Heart right ventricle (tissue), 16 donors: Measurements from ENCODE around the gene DHRS1. TPM values are rescaled to one million over a fixed set of nuclear protein-coding genes. Genes with fewer than 3 reads are reported as not detected.

Source experiments
- ATAC-seq, 8 donors: fragments of 200-7000 bp; cut with Tn5 transposase; one replicate each; pipeline ENCODE4 v1.9.1; 2020; ENCODE audit warnings: mild to moderate bottlenecking in 8 of 8, moderate library complexity in 8 of 8, moderate number of reproducible peaks in 1 of 8
- DNase-seq, 2 donors: peaks; one replicate each; pipeline ENCODE4 v3.0.0-alpha.2; 2020
- H3K27ac ChIP-seq, 10 donors: fragments of 200-600 bp; sonication (generic) in 2 of 10; one replicate each; pipeline versions ENCODE4 v1.5.0 to v1.8.0; 2020 to 2022; ENCODE audit warnings: mild to moderate bottlenecking in 3 of 10
- H3K27me3 ChIP-seq, 7 donors: fragments of 200-600 bp; one replicate each; pipeline ENCODE4 v1.8.0; 2021 to 2022; ENCODE audit warnings: mild to moderate bottlenecking in 2 of 7
- H3K36me3 ChIP-seq, 9 donors: fragments of 200-600 bp; sonication (generic) in 1 of 9; one replicate each; pipeline versions ENCODE4 v1.5.0 to v1.8.0; 2020 to 2022; ENCODE audit warnings: mild to moderate bottlenecking in 2 of 9
- H3K4me1 ChIP-seq, 9 donors: fragments of 200-600 bp; sonication (generic) in 1 of 9; one replicate each; pipeline versions ENCODE4 v1.5.0 to v1.8.0; 2020 to 2022; ENCODE audit warnings: mild to moderate bottlenecking in 4 of 9
- H3K4me3 ChIP-seq, 10 donors: fragments of 200-600 bp; sonication (generic) in 2 of 10; one replicate each; pipeline versions ENCODE4 v1.5.0 to v1.8.0; 2020 to 2022; ENCODE audit warnings: mild to moderate bottlenecking in 7 of 10, moderate library complexity in 2 of 10
- H3K9me3 ChIP-seq, 11 donors: fragments of 200-600 bp in 10 of 11; sonication (generic) in 2 of 11; one replicate each; pipeline versions ENCODE4 v1.5.0 to v1.8.0; 2013 to 2022; ENCODE audit warnings: mild to moderate bottlenecking in 2 of 11, control low read depth in 1 of 11, moderate library complexity in 1 of 11
- WGBS, 2 donors: extraction: QIAGEN DNeasy Blood & Tissue Kit; methylation state at CpG; one replicate each; pipeline ENCODE4 v1.1.7; 2013; ENCODE audit warnings: inconsistent platforms in 1 of 2; 5-methylcytosine and 5-hydroxymethylcytosine counted together
- intact Hi-C, 10 donors: fragments of 100-400 bp; cut with DNase I; formaldehyde crosslinking; loops; one replicate each; pipeline versions ENCODE4 v1.11.1 to v1.14.2; 2022
- polyA plus RNA-seq, 2 donors: library from polyadenylated mRNA; stranded (reverse); fragments of 200-250 nt; gene quantifications; one replicate each; pipeline ENCODE4 v1.2.3, GENCODE V29; 2013
- total RNA-seq, 10 donors: library from RNA; stranded (reverse); fragmentation: NEBNext Ultra II Directional in 3 of 10; extraction: Animal tissue kit (Norgen Biotek cat#: 25700) in 3 of 10; gene quantifications; one replicate each; pipeline versions ENCODE4 v1.2.1 to v1.2.4, GENCODE V29; 2021 to 2023
- TF ChIP-seq, protein P1 (sequence below), 9 donors: fragments of 200-600 bp; sonication (generic) in 2 of 9; IDR thresholded peaks; one replicate each; pipeline versions ENCODE4 v1.5.0 to v1.8.0; 2021 to 2022; ENCODE audit warnings: antibody characterized with exemption in 9 of 9, mild to moderate bottlenecking in 5 of 9, moderate library complexity in 1 of 9
- donor health status: Arrhythmogenic right ventricular cardiomyopathy.
- donor health status: ischemic (EF 13 %, LVEDD 7.1; RV severe dilation, severe dysfunction).
- donor health status: healthy with polysubstance abuse.
- donor health status: DM: no; HTN: yes; CAD: no.
- donor health status: DM: no; HTN: no; CAD: no.
- donor health status: ischemic (EF 25% LVEDD 6.9; RV normal size, moderate dysfunction).
- donor health status: ischemic (EF 25% LVEDD 5.7; RV mildly dilated, moderate dysfunction).
- donor health status: healthy.
- donor health status: DM: yes; HTN: yes; CAD: no.
- donor health status: Ischemic cardiomyopathy.
- donor health status: ischemic (EF 35%, LVEDD 5.7; RV mildly dilated, moderate dysfunction).
- donor health status: nonischemic (EF 11% LVEDD 7.7; RV severe dilation, severe dysfunction).
- donor health status: DM: yes; HTN: yes; CAD: no.
- donor health status: PGD.
- donor health status: ischemic (EF 29% LVEDD 5.4; RV normal size, mild dysfunction).
- donor health status: nonischemic (EF 23%, LVEDD 6.1; RV moderate dilation, normal function).

The DHRS1 gene
- total and polyA plus RNA-seq, 12 donors, result 6.9 to 11.6 (median 9.0) TPM

DNA sequence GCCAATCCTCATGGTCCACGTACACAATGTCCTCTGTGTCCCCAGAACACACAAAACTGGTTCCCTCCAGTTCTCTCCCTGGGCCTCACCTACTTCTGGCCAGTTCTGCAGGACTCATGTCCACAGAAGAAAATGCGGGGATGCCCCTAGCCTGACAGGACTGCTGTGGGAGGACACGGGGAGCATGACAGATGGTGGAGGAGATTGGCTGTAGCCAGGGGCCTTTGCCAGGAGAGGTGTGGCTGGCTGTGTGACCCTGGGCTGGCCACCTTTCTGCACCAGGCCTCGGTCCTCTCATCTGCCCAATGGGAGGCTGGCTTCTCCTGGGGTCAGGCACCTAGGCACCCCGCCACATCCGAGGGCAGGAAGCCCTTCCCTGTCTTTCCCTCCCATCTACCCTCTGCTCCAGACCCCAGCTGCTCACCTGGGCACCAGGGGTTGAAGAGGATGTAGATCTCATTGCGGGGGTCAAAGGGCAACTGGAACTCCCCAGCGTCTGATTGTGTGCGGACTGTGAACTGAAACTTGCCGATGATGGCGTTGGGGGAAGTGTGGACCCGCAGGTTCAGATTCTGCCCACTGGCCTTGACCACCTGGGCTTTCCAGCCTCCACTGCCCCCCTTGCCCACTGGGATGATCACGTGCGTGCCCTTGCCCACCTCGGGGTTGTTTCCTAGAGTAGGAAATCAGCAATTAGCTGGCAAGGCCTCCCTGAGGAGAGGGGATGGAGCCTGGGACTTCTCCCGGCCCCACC, 39.4 kb downstream of the DHRS1 start:
- 88% methylated on average over 16 of the region's 16 CpGs for WGBS, 2 donors
- TF ChIP-seq, protein P1, sequence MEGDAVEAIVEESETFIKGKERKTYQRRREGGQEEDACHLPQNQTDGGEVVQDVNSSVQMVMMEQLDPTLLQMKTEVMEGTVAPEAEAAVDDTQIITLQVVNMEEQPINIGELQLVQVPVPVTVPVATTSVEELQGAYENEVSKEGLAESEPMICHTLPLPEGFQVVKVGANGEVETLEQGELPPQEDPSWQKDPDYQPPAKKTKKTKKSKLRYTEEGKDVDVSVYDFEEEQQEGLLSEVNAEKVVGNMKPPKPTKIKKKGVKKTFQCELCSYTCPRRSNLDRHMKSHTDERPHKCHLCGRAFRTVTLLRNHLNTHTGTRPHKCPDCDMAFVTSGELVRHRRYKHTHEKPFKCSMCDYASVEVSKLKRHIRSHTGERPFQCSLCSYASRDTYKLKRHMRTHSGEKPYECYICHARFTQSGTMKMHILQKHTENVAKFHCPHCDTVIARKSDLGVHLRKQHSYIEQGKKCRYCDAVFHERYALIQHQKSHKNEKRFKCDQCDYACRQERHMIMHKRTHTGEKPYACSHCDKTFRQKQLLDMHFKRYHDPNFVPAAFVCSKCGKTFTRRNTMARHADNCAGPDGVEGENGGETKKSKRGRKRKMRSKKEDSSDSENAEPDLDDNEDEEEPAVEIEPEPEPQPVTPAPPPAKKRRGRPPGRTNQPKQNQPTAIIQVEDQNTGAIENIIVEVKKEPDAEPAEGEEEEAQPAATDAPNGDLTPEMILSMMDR (IDR thresholded peaks at IDR 0.05), result no peak
- DNase-seq (no peak), ATAC-seq (no peak)
- Histone ChIP-seq H3K36me3 (peaks cover 0 to 4% (median 0%) of the 10 kb centered on the region in 9 donors), H3K4me3 (no peak overlapping the region), H3K27ac (no peak overlapping the region), H3K27me3 (no peaks in the 10 kb centered on the region), H3K4me1 (no peaks in the 10 kb centered on the region), H3K9me3 (no peaks in the 10 kb centered on the region)
- intact Hi-C loops, result no loop called here

DNA sequence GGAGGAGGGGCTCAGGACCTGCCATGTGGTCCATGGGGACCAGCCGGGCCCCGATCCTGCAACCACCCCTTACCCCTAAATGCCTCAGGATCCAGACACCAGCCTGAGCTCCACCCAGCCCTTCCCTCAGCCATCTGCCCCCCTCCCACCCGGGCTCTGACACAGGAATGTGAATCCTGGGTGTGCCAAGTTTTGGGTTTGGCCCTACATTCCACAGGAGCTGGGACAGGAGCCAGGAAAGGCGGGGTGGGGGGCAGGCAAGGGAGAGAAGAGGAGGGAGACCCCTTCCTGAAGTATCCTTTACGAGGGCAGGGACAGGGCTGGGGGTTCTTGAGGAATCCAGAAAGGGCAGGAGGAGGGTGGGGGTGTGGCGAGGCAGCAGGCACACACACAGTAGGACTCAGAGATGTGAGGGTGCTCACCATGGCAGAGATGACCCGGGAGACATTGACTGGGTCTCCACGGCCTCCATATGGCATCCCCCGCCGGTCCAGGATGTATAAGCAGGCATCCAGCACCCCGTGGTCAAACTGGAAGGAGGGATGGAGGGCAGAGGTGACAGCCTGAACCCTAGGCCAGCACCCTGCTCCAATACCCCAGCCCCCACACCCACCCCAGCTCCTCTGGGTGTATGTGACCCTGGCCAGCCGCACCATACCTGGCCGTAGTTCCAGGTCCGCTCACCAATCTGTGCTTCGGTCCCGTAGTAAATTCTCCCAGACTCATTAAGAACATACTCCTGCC, 40.1 kb downstream of the DHRS1 start:
- no peak overlapping the region for H3K4me3 ChIP-seq
- ATAC-seq, result peak in 2 of 8 donors; percentile 17 to 22
- H3K36me3 ChIP-seq, result peaks cover 0 to 7% (median 0%) of the 10 kb centered on the region in 9 donors
- intact Hi-C loops, result no loop called here
- H3K4me1 ChIP-seq, result no peaks in the 10 kb centered on the region
- TF ChIP-seq, protein P1 (IDR thresholded peaks at IDR 0.05), result no peak
- no peak for DNase-seq
- H3K9me3 ChIP-seq, result no peaks in the 10 kb centered on the region
- WGBS, 2 donors, result 75 to 78% methylated on average over 15 to 16 of the region's 16 CpGs
- no peaks in the 10 kb centered on the region for H3K27me3 ChIP-seq
- H3K27ac ChIP-seq, result no peak overlapping the region

DNA sequence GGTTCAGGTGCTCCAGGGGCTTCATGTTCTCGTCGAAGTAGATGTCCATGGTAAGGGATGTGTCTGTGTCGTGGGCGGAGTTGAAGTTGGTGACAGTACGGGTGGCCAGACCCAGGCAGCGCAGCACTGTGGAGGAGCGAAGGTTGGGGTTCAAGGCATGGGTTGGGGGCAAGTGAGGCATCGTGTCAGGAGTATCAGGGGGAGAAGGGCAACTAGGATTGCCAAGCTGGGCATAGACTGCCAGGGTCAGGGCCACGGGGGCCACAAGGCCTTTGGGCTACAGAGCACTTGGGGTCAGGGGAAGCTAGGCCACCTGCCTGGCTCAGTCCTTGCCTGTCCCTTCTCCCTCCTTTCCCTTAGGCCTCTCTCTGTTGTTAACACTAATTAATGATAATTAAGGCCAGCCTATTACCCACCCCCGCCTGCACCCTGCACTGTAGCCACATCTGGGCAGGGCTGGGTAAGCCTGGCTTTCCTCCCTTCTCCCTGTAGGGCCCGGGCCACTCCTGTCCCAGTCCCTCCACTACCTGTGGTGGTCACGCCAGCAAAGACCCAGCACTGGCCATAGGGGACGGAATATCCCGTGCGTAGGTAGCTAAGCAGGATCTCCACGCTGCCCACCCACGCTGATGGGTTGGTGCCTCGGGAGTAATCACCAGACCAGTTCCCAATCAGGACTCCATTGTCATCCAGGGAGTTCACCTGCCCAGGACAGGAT, 40.9 kb downstream of the DHRS1 start:
- WGBS, 2 donors, result 94 to 95% methylated on average over 18 of the region's 18 CpGs
- H3K36me3 ChIP-seq, result peaks cover 0 to 10% (median 0%) of the 10 kb centered on the region in 9 donors
- no peak for ATAC-seq

GRCh38 chr14:24258119-24258518, 41.5 kb downstream of the DHRS1 start:
- intact Hi-C loops, result no loop called here
- no peak for DNase-seq

More for the DNA sequence above, 40.9 kb downstream of the DHRS1 start:
- intact Hi-C loops, result no loop called here
- no peaks in the 10 kb centered on the region for H3K4me1 ChIP-seq
- H3K4me3 ChIP-seq, result no peak overlapping the region
- TF ChIP-seq, protein P1 (IDR thresholded peaks at IDR 0.05), result no peak
- DNase-seq, result no peak
- H3K9me3 ChIP-seq, result no peaks in the 10 kb centered on the region
- H3K27ac ChIP-seq, result no peak overlapping the region
- H3K27me3 ChIP-seq, result no peaks in the 10 kb centered on the region

More at GRCh38 chr14:24258119-24258518, 41.5 kb downstream of the DHRS1 start:
- no peak overlapping the region for H3K27ac ChIP-seq
- H3K4me1 ChIP-seq, result no peaks in the 10 kb centered on the region
- H3K36me3 ChIP-seq, result peaks cover 0 to 14% (median 0%) of the 10 kb centered on the region in 9 donors
- TF ChIP-seq, protein P1 (IDR thresholded peaks at IDR 0.05), result no peak
- no peak overlapping the region for H3K4me3 ChIP-seq
- WGBS, 2 donors, result 77 to 81% methylated on average over 9 of the region's 9 CpGs
- no peaks in the 10 kb centered on the region for H3K27me3 ChIP-seq
- no peaks in the 10 kb centered on the region for H3K9me3 ChIP-seq
- ATAC-seq, result no peak
